NK-92 (cell line): Measurements from ENCODE around the gene LRIG1.

Experiments used
- DNase-seq: peaks from one replicate; lab custom pipeline; 2025; ENCODE audit not compliant: unreplicated experiment; lab: John Stamatoyannopoulos, UW

Gene LRIG1

GRCh38 chr3:66500576-66501482 lies at the start of gene LRIG1:
LRIG1 (minus strand) TSS chr3:66501022; CDS start chr3:66500407, 615 bp downstream.
- DNase-seq = peak; percentile 61

- no peak for DNase-seq
Measured at GRCh38 chr3:66544619-66545429, 44.0 kb upstream of the LRIG1 start.

- DNase-seq = no peak
Measured at GRCh38 chr3:66542153-66542552, 41.3 kb upstream of the LRIG1 start.

- no peak for DNase-seq
Measured at GRCh38 chr3:66539466-66539989, 38.7 kb upstream of the LRIG1 start.

- DNase-seq = no peak
Measured at GRCh38 chr3:66538390-66538789, 37.6 kb upstream of the LRIG1 start.

GRCh38 chr3:66537735-66538134 lies 36.9 kb upstream of the LRIG1 start:
- DNase-seq = no peak

- no peak for DNase-seq
Measured at GRCh38 chr3:66536791-66537190, 36.0 kb upstream of the LRIG1 start.

GRCh38 chr3:66534304-66534845 lies 33.6 kb upstream of the LRIG1 start:
- no peak for DNase-seq

GRCh38 chr3:66532613-66533012 lies 31.8 kb upstream of the LRIG1 start:
- no peak for DNase-seq

- no peak for DNase-seq
Measured at GRCh38 chr3:66532160-66532587, 31.4 kb upstream of the LRIG1 start.

GRCh38 chr3:66531256-66531655 lies 30.4 kb upstream of the LRIG1 start:
- no peak for DNase-seq

- no peak for DNase-seq
Measured at GRCh38 chr3:66527246-66527645, 26.4 kb upstream of the LRIG1 start.

- DNase-seq = no peak
Measured at GRCh38 chr3:66525771-66526170, 24.9 kb upstream of the LRIG1 start.

- DNase-seq = no peak
Measured at GRCh38 chr3:66520724-66521123, 19.9 kb upstream of the LRIG1 start.

GRCh38 chr3:66518644-66519043 lies 17.8 kb upstream of the LRIG1 start:
- DNase-seq = no peak

- no peak for DNase-seq
Measured at GRCh38 chr3:66518126-66518525, 17.3 kb upstream of the LRIG1 start.

GRCh38 chr3:66517241-66517640 lies 16.4 kb upstream of the LRIG1 start:
- DNase-seq = no peak

GRCh38 chr3:66508461-66508860 lies 7.6 kb upstream of the LRIG1 start:
- DNase-seq = no peak

- no peak for DNase-seq
Measured at GRCh38 chr3:66507423-66508260, 6.8 kb upstream of the LRIG1 start.

GRCh38 chr3:66506154-66506553 lies 5.3 kb upstream of the LRIG1 start:
- no peak for DNase-seq
